ENCODE measurements around the gene FYB2.

The FYB2 gene

DNA sequence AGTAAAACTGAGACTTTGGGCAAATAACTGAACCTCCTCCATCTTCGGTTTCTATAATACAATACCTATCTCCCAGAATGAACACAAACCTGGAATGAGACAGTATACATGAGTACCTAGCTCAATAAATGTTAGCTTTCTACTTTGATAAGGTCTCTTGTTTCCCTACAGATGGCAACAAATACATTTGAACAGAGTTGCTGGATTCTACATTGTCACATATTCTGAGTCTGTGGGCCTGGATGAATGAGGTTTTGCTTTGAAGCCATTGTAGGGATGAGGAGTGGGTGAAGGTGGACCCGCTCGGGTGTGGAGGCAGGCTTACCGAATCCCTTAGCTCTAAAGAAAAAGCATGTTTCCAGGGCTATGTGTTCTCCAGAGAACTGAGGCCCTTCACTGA, 13.9 kb upstream of the FYB2 start:
- ATAC-seq: no peak
- no peak for TF ChIP-seq TCF4 (CRISPR knock-in tag; IDR thresholded peaks at IDR 0.05; ENCODE audit: borderline replicate concordance)
- no peak for TF ChIP-seq ZC3H10 (CRISPR knock-in tag; IDR thresholded peaks at IDR 0.05)
- TF ChIP-seq TOX (CRISPR knock-in tag; IDR thresholded peaks at IDR 0.05; ENCODE audit: borderline replicate concordance): no peak
- TF ChIP-seq ZNF70 (CRISPR knock-in tag; IDR thresholded peaks at IDR 0.05): no peak
- TF ChIP-seq ZFP3 (CRISPR knock-in tag; IDR thresholded peaks at IDR 0.05): no peak
- TF ChIP-seq CSRNP3 (CRISPR knock-in tag; IDR thresholded peaks at IDR 0.05): no peak
- TF ChIP-seq CREB5 (CRISPR knock-in tag; IDR thresholded peaks at IDR 0.05; ENCODE audit: low read depth): no peak
- no peak for TF ChIP-seq GLIS3 (CRISPR knock-in tag; IDR thresholded peaks at IDR 0.05)
- no peak for TF ChIP-seq TSHZ2 (CRISPR knock-in tag; IDR thresholded peaks at IDR 0.05)
- no peak for TF ChIP-seq RARB (CRISPR knock-in tag; IDR thresholded peaks at IDR 0.05)
- TF ChIP-seq CSDC2 (CRISPR knock-in tag; IDR thresholded peaks at IDR 0.05): no peak
- TF ChIP-seq PPARA (CRISPR knock-in tag; IDR thresholded peaks at IDR 0.05; ENCODE audit: borderline replicate concordance): no peak
- TF ChIP-seq ARNTL (CRISPR knock-in tag; IDR thresholded peaks at IDR 0.05; ENCODE audit: borderline replicate concordance, low read depth): no peak
- TF ChIP-seq ESRRG (CRISPR knock-in tag; IDR thresholded peaks at IDR 0.05): no peak
- TF ChIP-seq BACH2 (CRISPR knock-in tag; IDR thresholded peaks at IDR 0.05; ENCODE audit: borderline replicate concordance): no peak

- TF ChIP-seq ESRRG (CRISPR knock-in tag; IDR thresholded peaks at IDR 0.05): no peak
- TF ChIP-seq ZFP3 (CRISPR knock-in tag; IDR thresholded peaks at IDR 0.05): no peak
- no peak for TF ChIP-seq ZFP30 (CRISPR knock-in tag; IDR thresholded peaks at IDR 0.05)
- TF ChIP-seq ZNF8 (CRISPR knock-in tag; IDR thresholded peaks at IDR 0.05): no peak
- TF ChIP-seq POU6F1 (CRISPR knock-in tag; IDR thresholded peaks at IDR 0.05; ENCODE audit: borderline replicate concordance, low read depth): no peak
- TF ChIP-seq ZNF565 (CRISPR knock-in tag; conservative IDR thresholded peaks at IDR 0.05; ENCODE audit: low read depth): no peak
- TF ChIP-seq, protein P1, sequence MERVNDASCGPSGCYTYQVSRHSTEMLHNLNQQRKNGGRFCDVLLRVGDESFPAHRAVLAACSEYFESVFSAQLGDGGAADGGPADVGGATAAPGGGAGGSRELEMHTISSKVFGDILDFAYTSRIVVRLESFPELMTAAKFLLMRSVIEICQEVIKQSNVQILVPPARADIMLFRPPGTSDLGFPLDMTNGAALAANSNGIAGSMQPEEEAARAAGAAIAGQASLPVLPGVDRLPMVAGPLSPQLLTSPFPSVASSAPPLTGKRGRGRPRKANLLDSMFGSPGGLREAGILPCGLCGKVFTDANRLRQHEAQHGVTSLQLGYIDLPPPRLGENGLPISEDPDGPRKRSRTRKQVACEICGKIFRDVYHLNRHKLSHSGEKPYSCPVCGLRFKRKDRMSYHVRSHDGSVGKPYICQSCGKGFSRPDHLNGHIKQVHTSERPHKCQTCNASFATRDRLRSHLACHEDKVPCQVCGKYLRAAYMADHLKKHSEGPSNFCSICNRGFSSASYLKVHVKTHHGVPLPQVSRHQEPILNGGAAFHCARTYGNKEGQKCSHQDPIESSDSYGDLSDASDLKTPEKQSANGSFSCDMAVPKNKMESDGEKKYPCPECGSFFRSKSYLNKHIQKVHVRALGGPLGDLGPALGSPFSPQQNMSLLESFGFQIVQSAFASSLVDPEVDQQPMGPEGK (CRISPR knock-in tag; IDR thresholded peaks at IDR 0.05; ENCODE audit: borderline replicate concordance): no peak
- no peak for TF ChIP-seq ISL1 (CRISPR knock-in tag; IDR thresholded peaks at IDR 0.05)
- TF ChIP-seq PPARA (CRISPR knock-in tag; IDR thresholded peaks at IDR 0.05; ENCODE audit: borderline replicate concordance): no peak
- no peak for TF ChIP-seq TOX (CRISPR knock-in tag; IDR thresholded peaks at IDR 0.05; ENCODE audit: borderline replicate concordance)
- no peak for TF ChIP-seq RARB (CRISPR knock-in tag; IDR thresholded peaks at IDR 0.05)
- peak; percentile 96 for ATAC-seq
Measured at GRCh38 chr1:56831871-56832693, 12.9 kb upstream of the FYB2 start.
